GM04504 (cell line): ENCODE measurements around the gene NLGN2.

Experiments
- DNase-seq: peaks from one replicate; pipeline ENCODE4 v3.0.0-alpha.2; 2012; ENCODE audit warnings: low read depth

The NLGN2 gene

GRCh38 chr17:7414837-7415236, 7.2 kb downstream of the NLGN2 start:
- no peak for DNase-seq

DNA sequence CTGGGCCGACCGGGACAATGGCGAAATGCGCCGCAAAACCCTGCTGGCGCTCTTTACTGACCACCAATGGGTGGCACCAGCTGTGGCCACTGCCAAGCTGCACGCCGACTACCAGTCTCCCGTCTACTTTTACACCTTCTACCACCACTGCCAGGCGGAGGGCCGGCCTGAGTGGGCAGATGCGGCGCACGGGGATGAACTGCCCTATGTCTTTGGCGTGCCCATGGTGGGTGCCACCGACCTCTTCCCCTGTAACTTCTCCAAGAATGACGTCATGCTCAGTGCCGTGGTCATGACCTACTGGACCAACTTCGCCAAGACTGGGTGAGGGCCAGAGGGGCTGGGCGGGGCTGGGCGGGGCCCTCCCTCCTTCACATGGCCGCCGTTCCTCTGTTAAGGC, 8.1 kb downstream of the NLGN2 start:
- DNase-seq = no peak

GRCh38 chr17:7416323-7416722, 8.7 kb downstream of the NLGN2 start:
- no peak for DNase-seq

- DNase-seq = no peak
These were observed 9.5 kb downstream of the NLGN2 start for GRCh38 chr17:7417056-7417655.

DNA sequence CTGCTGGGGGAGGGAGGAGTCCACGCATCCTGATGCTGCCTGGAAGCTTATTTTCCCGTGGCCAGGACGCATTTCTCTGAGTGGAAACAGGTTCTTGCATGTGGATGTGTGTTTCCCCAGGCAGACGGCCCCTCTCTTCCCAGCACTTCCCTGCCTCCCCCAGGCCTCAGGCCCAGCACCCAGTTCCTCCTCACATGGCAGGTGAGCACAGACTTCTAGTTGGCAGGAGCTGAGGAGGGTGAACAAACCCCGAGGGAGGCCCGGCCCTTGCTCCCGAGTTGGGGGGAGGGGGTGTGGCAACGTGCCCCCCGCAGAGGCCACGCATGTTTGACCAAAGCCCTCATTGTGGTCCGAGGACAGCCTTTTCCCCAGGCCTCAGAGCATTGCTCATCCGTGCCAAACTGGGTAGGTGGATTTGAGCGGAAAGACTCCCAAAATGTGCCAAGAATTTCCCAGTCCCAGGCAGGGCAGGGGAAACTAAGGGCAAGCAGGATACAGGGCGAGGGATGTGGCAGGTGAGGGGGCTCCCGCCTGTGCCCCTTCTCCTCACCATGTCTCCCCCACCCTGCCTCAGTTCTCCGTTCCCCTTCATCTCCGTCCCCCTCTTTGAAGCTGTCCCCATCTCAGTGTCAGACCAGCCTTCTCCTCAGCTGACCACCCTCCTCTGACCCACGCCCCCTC, 11.0 kb downstream of the NLGN2 start:
- DNase-seq = no peak

GRCh38 chr17:7419819-7420610, 12.4 kb downstream of the NLGN2 start, which contains the start of gene SPEM1:
TSS of gene SPEM1 (plus strand) at chr17:7420324. CDS start at chr17:7420385, 61 bp downstream.
- DNase-seq = no peak

DNA sequence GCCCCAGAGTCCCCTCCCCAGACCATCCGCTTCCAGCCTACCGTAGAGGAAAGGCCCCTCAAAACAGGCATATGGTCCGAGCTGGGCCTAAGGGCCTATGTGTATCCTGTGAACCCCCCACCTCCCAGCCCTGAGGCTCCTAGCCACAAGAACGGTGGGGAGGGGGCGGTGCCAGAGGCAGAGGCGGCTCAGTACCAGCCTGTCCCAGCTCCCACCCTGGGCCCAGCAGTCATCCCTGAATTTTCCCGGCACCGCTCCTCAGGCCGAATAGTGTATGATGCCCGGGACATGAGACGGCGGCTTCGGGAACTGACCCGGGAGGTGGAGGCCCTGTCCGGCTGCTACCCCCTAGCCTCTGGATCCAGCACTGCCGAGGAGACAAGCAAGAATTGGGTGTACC, 13.5 kb downstream of the NLGN2 start:
- no peak for DNase-seq

- DNase-seq = no peak
These were observed 16.0 kb downstream of the NLGN2 start for GRCh38 chr17:7423679-7424078.

GRCh38 chr17:7425316-7425715, 17.7 kb downstream of the NLGN2 start, which contains the start of gene SPEM2:
TSS of gene SPEM2 (plus strand) at chr17:7425616. CDS start at chr17:7425689, 73 bp downstream.
- no peak for DNase-seq

GRCh38 chr17:7425756-7426155, 18.1 kb downstream of the NLGN2 start:
- DNase-seq = no peak

GRCh38 chr17:7426203-7426863, 18.7 kb downstream of the NLGN2 start:
- DNase-seq = no peak

GRCh38 chr17:7426896-7427489, 19.3 kb downstream of the NLGN2 start:
- no peak for DNase-seq

DNA sequence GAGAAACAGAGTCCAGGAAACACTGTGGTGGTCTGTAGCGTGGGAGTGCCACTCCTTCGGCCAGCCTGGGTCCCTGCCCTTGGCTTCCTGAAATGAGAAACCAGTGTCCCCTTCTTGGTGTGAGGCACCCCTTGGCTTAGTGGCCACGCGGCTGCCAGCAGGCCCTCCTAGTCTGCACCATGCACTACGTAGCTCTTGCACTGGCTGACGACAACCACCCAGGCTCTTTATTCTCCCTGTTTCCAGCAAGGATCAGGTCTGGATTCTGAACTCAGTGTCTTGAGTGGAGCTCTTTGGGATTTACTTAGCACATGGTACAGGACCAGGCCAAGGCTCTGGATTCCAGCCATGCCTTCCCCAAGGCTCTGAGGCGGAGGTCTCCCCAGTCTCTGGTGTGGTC, 19.9 kb downstream of the NLGN2 start:
- DNase-seq = no peak

GRCh38 chr17:7428557-7428956, 20.9 kb downstream of the NLGN2 start, which contains the start of gene SPEM3:
TSS of gene SPEM3 (plus strand) at chr17:7428857. CDS start at chr17:7428903, 46 bp downstream.
- DNase-seq = no peak

- no peak for DNase-seq
These were observed 22.1 kb downstream of the NLGN2 start for GRCh38 chr17:7429722-7430121.

GRCh38 chr17:7431231-7431630, 23.6 kb downstream of the NLGN2 start:
- DNase-seq = no peak

- DNase-seq = no peak
These were observed 24.7 kb downstream of the NLGN2 start for GRCh38 chr17:7432296-7432695.

DNA sequence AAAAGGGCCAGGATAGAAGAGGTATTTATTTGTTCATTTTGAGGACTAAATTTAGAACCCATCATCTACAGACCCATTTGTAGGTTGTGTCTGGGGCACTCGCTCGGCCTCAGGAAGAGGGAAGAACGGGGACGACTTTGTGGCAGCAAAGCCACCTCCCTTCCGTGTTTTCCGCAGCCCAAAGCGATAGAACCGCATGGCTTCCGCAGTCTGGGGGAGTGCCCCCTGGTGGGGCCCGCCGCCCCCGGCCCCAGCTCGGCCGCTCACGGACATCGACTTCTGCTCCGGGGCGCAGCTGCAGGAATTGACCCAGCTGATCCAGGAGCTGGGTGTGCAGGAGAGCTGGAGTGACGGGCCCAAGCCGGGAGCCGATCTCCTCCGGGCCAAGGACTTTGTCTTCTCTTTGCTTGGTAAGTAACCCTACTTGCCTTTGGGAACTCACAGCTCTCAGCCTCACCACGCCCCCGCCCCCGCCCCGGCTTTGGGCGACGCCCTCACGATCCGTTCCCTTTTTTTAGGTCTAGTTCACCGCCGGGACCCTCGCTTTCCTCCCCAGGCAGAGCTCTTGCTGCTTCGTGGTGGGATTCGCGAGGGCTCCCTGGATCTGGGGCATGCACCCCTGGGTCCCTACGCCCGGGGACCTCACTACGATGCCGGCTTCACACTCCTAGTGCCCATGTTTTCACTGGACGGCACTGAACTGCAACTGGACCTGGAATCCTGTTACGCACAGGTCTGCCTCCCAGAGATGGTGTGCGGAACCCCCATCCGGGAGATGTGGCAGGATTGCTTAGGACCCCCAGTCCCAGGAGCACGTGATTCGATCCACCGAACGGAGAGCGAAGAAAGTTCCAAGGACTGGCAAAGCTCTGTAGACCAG, 28.3 kb downstream of the NLGN2 start:
- DNase-seq = no peak

- DNase-seq = no peak
These were observed 29.1 kb downstream of the NLGN2 start for GRCh38 chr17:7436556-7437368.

DNA sequence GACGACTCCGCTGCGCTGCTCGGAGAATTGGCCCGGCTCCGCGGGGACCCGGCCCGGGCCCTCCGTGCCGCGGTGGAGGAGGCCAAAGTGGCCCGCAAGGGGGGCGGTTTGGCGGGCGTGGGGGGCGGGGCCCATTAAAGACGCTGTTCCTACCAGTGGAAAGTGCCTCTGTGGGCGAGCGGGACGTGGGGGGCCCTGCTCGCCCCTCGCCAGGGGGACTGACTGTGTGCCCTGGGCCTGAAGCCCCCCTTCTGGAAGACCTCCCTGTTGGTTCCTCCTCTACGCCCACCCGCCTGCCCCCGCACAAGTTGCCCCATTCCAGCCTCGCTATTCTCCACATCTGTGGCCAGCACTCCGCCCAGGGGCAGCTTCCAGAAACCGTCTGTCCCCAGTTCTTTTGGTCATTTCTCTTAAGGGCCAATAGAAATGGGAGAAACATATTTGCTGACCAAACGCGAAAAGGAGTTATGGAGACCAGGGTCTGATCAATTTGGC, 29.8 kb downstream of the NLGN2 start:
- DNase-seq = no peak
